Upper lobe of left lung (tissue), 6 donors: ENCODE data around the gene AGK. TPM values are rescaled to one million over a fixed set of nuclear protein-coding genes. Genes with fewer than 3 reads are reported as not detected.
A peak's percentile ranks its signal among the peaks of the same experiment; 100 is the strongest.

Experiments used
- ATAC-seq, 2 donors: fragments of 200-7000 bp; cut with Tn5 transposase; one replicate each; pipeline ENCODE4 v1.9.1; 2022; ENCODE audit warnings: mild to moderate bottlenecking in 2 of 2, moderate library complexity in 2 of 2; ENCODE audit not compliant: low FRiP score in 2 of 2
- DNase-seq, 2 donors: peaks; one replicate each; pipeline ENCODE4 v3.0.0-alpha.2; 2019 to 2020
- H3K27ac ChIP-seq, 4 donors: fragments of 200-600 bp; sonication (generic); one replicate each; pipeline ENCODE4 v1.5.1; 2016 to 2019
- H3K27me3 ChIP-seq, 4 donors: fragments of 200-600 bp; sonication (generic); one replicate each; pipeline ENCODE4 v1.5.1; 2017 to 2019
- H3K36me3 ChIP-seq, 4 donors: fragments of 200-600 bp; sonication (generic); one replicate each; pipeline ENCODE4 v1.5.1; 2016 to 2019
- H3K4me1 ChIP-seq, 4 donors: fragments of 200-600 bp; sonication (generic); one replicate each; pipeline ENCODE4 v1.5.1; 2018 to 2019
- H3K4me3 ChIP-seq, 4 donors: fragments of 200-600 bp; sonication (generic); one replicate each; pipeline ENCODE4 v1.5.1; 2017 to 2019; ENCODE audit warnings: mild to moderate bottlenecking in 2 of 4, moderate library complexity in 1 of 4
- H3K9me3 ChIP-seq, 4 donors: fragments of 200-600 bp; sonication (generic); one replicate each; pipeline ENCODE4 v1.5.1; 2018 to 2019
- CTCF ChIP-seq, 6 experiments: fragments of 450-650 bp in 4 of 6; fragments of 200-600 bp in 2 of 6; sonication (generic) in 2 of 6; IDR thresholded peaks; one replicate each; pipeline ENCODE4 v1.5.1; 2016 to 2019; ENCODE audit warnings: antibody characterized with exemption in 6 of 6
- EP300 ChIP-seq, 4 donors: sonication (generic); formaldehyde crosslinking; IDR thresholded peaks; one replicate each; pipeline ENCODE4 v1.5.1; 2017; ENCODE audit warnings: antibody characterized with exemption in 4 of 4, control low read depth in 2 of 4
- POLR2A ChIP-seq, 4 donors: fragments of 450-650 bp; IDR thresholded peaks; one replicate each; pipeline ENCODE4 v1.5.1; 2016 to 2017; ENCODE audit warnings: antibody characterized with exemption in 4 of 4, mild to moderate bottlenecking in 2 of 4
- POLR2AphosphoS5 ChIP-seq, 2 donors: sonication (generic); formaldehyde crosslinking; IDR thresholded peaks; one replicate each; pipeline ENCODE4 v1.5.1; 2017; ENCODE audit warnings: antibody characterized with exemption in 2 of 2
- WGBS, 2 donors: methylation state at CpG; one replicate each; pipeline ENCODE4 v1.1.5; 2017 to 2018; 5-methylcytosine and 5-hydroxymethylcytosine counted together
- total RNA-seq, 6 donors: library from RNA; depleted of rRNA in 4 of 6; stranded (reverse); fragments of >200 nt in 4 of 6; gene quantifications; one replicate each; pipeline versions ENCODE4 v1.1.0 to v1.2.1, GENCODE V29; 2016 to 2021
- donor health status: DM: no; HTN: no; CAD: no; lungs with moderate emphysema.
- donor health status: DM: no; HTN: yes; CAD: no; lungs with severe emphysema.

AGK gene
- total RNA-seq, 6 donors from 2014 or later = 11.5 to 51.3 (median 22.3) TPM

DNA sequence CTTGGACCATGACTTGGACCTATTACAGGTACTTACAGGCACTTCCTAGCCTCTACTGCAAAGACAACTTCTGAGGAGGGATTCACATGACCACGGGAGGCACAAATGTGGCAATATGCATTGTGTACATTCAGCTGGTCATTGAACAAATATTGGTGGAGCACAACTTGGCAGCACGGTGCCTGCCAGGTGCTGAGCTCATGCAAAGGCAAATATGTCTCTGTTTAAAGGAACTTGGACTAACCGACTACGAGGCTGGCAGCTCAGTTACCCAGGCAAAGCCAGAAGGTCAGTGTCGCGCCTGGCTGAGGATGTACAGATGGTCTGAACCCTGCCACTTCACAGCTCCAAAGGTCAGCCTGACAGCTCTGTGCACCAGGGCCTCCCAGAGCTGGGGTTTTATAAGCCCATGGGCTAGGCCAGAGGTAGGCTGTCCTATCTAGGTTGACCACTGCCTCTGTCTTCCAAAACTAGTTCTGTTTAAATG lies 144.6 kb downstream of the AGK start:
- WGBS, 2 donors = 51 to 67% methylated on average over 2 to 6 of the region's 6 CpGs
- Histone ChIP-seq H3K27me3 (no peaks in the 10 kb centered on the region), H3K36me3 (no peaks in the 10 kb centered on the region), H3K4me3 (no peak overlapping the region), H3K4me1 (peaks cover 18 to 33% (median 27%) of the 10 kb centered on the region in 4 donors), H3K9me3 (no peaks in the 10 kb centered on the region), H3K27ac (peak overlapping the region in 3 of 4 donors; percentile 2 to 27 (median 8))
- ATAC-seq = peak in 1 of 2 donors; percentile 35
- no peak for DNase-seq
- no peak for TF ChIP-seq POLR2AphosphoS5 (IDR thresholded peaks at IDR 0.05)
- no peak for TF ChIP-seq EP300 (IDR thresholded peaks at IDR 0.05)

GRCh38 chr7:141696348-141696747 lies 145.1 kb downstream of the AGK start:
- H3K4me1 ChIP-seq = peaks cover 20 to 35% (median 30%) of the 10 kb centered on the region in 4 donors
- no peak for TF ChIP-seq POLR2AphosphoS5 (IDR thresholded peaks at IDR 0.05)
- TF ChIP-seq POLR2A (IDR thresholded peaks at IDR 0.05) = no peak
- TF ChIP-seq CTCF (IDR thresholded peaks at IDR 0.05) = no peak
- no peak for TF ChIP-seq EP300 (IDR thresholded peaks at IDR 0.05)
- H3K9me3 ChIP-seq = no peaks in the 10 kb centered on the region
- H3K4me3 ChIP-seq = no peak overlapping the region
- ATAC-seq = no peak
- H3K36me3 ChIP-seq = no peaks in the 10 kb centered on the region
- DNase-seq = no peak
- peak overlapping the region in 2 of 4 donors; percentile 2 to 27 for H3K27ac ChIP-seq
- 12 to 21% methylated on average over 2 of the region's 2 CpGs for WGBS, 2 donors
- no peaks in the 10 kb centered on the region for H3K27me3 ChIP-seq

DNA sequence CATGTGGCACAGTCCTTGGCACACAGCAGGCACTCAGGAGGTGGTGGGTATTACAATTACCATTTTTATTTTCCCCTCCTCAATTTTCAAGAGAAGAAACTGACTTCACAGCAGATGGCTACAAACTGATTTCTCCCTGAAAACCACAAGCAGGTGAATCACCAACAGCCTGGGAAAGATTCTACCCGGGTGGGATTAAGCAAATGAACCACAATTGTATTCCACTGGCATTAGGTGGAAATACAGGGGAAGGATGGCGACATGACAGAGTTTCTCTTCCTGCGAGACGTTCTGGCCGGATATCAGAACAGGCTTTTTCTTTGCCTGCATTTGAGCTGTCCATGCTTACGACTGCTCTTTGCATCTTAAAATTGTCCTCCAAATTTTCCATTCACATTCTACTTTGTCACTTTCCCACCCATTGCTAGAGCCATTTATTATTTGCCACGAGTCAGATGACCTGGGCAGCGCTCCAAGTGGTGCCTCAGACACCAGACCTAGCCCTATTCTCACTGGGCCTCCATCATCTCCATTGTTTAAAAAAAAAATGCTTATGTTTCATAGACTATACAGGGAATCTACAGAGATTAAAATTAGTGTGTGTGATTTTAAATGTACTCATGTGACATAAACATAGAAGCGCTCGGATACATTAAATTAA lies 146.1 kb downstream of the AGK start:
- Histone ChIP-seq H3K36me3 (no peaks in the 10 kb centered on the region), H3K4me3 (no peak overlapping the region), H3K27ac (peak overlapping the region in 1 of 4 donors; percentile 27), H3K27me3 (no peaks in the 10 kb centered on the region), H3K4me1 (peaks cover 21 to 35% (median 31%) of the 10 kb centered on the region in 4 donors), H3K9me3 (no peaks in the 10 kb centered on the region)
- WGBS, 2 donors = 65 to 70% methylated on average over 10 of the region's 10 CpGs
- ATAC-seq = no peak
- TF ChIP-seq POLR2A (IDR thresholded peaks at IDR 0.05) = no peak
- no peak for TF ChIP-seq EP300 (IDR thresholded peaks at IDR 0.05)
- no peak for DNase-seq

- Histone ChIP-seq H3K36me3 (no peaks in the 10 kb centered on the region), H3K27ac (peak overlapping the region in 1 of 4 donors; percentile 27), H3K9me3 (no peaks in the 10 kb centered on the region), H3K27me3 (no peaks in the 10 kb centered on the region), H3K4me1 (peaks cover 27 to 41% (median 33%) of the 10 kb centered on the region in 4 donors), H3K4me3 (no peak overlapping the region)
- no peak for DNase-seq
- TF ChIP-seq EP300 (IDR thresholded peaks at IDR 0.05) = no peak
- no peak for TF ChIP-seq CTCF (IDR thresholded peaks at IDR 0.05)
- no peak for TF ChIP-seq POLR2AphosphoS5 (IDR thresholded peaks at IDR 0.05)
- no peak for TF ChIP-seq POLR2A (IDR thresholded peaks at IDR 0.05)
- 67 to 79% methylated on average over 1 of the region's 1 CpG for WGBS, 2 donors
- ATAC-seq = no peak
Measured at GRCh38 chr7:141698247-141699015, 147.2 kb downstream of the AGK start.

- peaks cover 27 to 41% (median 33%) of the 10 kb centered on the region in 4 donors for H3K4me1 ChIP-seq
Measured at GRCh38 chr7:141699860-141700259, 148.7 kb downstream of the AGK start.

More at GRCh38 chr7:141699860-141700259, 148.7 kb downstream of the AGK start:
- DNase-seq = no peak
- TF ChIP-seq EP300 (IDR thresholded peaks at IDR 0.05) (no peak), POLR2AphosphoS5 (IDR thresholded peaks at IDR 0.05) (no peak), CTCF (IDR thresholded peaks at IDR 0.05) (no peak), POLR2A (IDR thresholded peaks at IDR 0.05) (no peak)
- no peak for ATAC-seq
- WGBS, 2 donors = 77 to 80% methylated on average over 3 of the region's 3 CpGs
- no peak overlapping the region for H3K4me3 ChIP-seq
- no peaks in the 10 kb centered on the region for H3K9me3 ChIP-seq
- no peaks in the 10 kb centered on the region for H3K36me3 ChIP-seq
- no peaks in the 10 kb centered on the region for H3K27me3 ChIP-seq
- H3K27ac ChIP-seq = peak overlapping the region in 1 of 4 donors; percentile 91
